K562 (cell line): ENCODE data around the gene ZCRB1. TPM values are rescaled to one million over a fixed set of nuclear protein-coding genes. Genes with fewer than 3 reads are reported as not detected.

ENCODE experiments used
- ATAC-seq: fragments of 200-7000 bp; cut with Tn5 transposase; 3 replicates; pipeline ENCODE4 v1.9.1; 2020; ENCODE audit warnings: moderate library complexity
- BruUV-seq: library from RNA; stranded (reverse); fragments of 400-500 nt; replicated peaks from 2 replicates; lab custom pipeline; 2021; lab: Mats Ljungman, UMichigan
- CTCF ChIA-PET: fragments of 300-600 bp; formaldehyde crosslinking; extraction: SDS; loops from one replicate; lab custom pipeline; 2021; ENCODE audit warnings: low intra/inter-chr PET ratio; lab: Yijun Ruan, JAX
- POLR2A ChIA-PET: fragments of 300-600, 350-650 bp; sonication (Branson Sonifier 250); formaldehyde crosslinking; extraction: SDS; loops from one replicate; lab custom pipeline; 2021; ENCODE audit warnings: antibody characterized with exemption, inconsistent platforms; lab: Yijun Ruan, JAX
- DNase-seq, 4 experiments: peaks; one replicate each; pipeline versions ENCODE4 v3.0.0 to v3.0.0-alpha.2; 2011 to 2018; ENCODE audit warnings: low spot score in 3 of 4, mixed read lengths in 3 of 4; ENCODE audit errors: extremely low read depth in 1 of 4
- FAIRE-seq: peaks from 2 replicates; lab custom pipeline; 2011; peaks lifted over from hg19 to GRCh38; lab: Jason Lieb, UNC
- H2AFZ ChIP-seq: 2 replicates; pipeline ENCODE4 v1.6.0; 2011; ENCODE audit warnings: low read depth, low read length, control low read depth, inconsistent platforms
- H3K27ac ChIP-seq: fragments of 200-600 bp; 3 replicates; pipeline ENCODE4 v1.8.0; 2011; ENCODE audit warnings: low read depth, mild to moderate bottlenecking, control low read depth, inconsistent platforms, low read length, moderate library complexity, mixed read lengths; ENCODE audit errors: extremely low read depth
- H3K27me3 ChIP-seq, 2 experiments: fragments of 300-600 bp in 1 of 2; 2 replicates in 1 of 2; 3 replicates in 1 of 2; pipeline versions ENCODE4 v1.6.0 to v1.8.0; 2011; ENCODE audit warnings: inconsistent platforms in 2 of 2, low read length in 2 of 2, mild to moderate bottlenecking in 1 of 2, mixed read lengths in 1 of 2, moderate library complexity in 1 of 2; ENCODE audit not compliant: control insufficient read depth in 2 of 2, insufficient read depth in 2 of 2
- H3K36me3 ChIP-seq: fragments of 300-600 bp; 3 replicates; pipeline ENCODE4 v1.8.0; 2011; ENCODE audit warnings: mild to moderate bottlenecking, low read length, inconsistent platforms; ENCODE audit not compliant: control insufficient read depth, insufficient read depth
- H3K4me1 ChIP-seq, 2 experiments: fragments of 200-600 bp in 1 of 2; replicated peaks in 1 of 2; 2 replicates in 1 of 2; 3 replicates in 1 of 2; pipeline versions ENCODE4 v1.5.1 to v1.8.0; 2011; ENCODE audit warnings: inconsistent platforms in 2 of 2, low read length in 2 of 2, mild to moderate bottlenecking in 1 of 2, mixed read lengths in 1 of 2, moderate library complexity in 1 of 2; ENCODE audit not compliant: control insufficient read depth in 2 of 2, insufficient read depth in 2 of 2
- H3K4me2 ChIP-seq: 2 replicates; pipeline ENCODE4 v1.6.1; 2011; ENCODE audit warnings: low read length, control low read depth, inconsistent platforms, mixed read lengths; ENCODE audit not compliant: insufficient read depth
- H3K4me3 ChIP-seq: fragments of 200-600 bp; sonication (generic), shearing (Covaris generic); 2 replicates; pipeline ENCODE4 v1.5.1; 2016; ENCODE audit warnings: control low read depth, inconsistent platforms
- H3K79me2 ChIP-seq: fragments of 200-600 bp; 3 replicates; pipeline ENCODE4 v1.8.0; 2011; ENCODE audit warnings: low read length, inconsistent platforms; ENCODE audit not compliant: control insufficient read depth, insufficient read depth
- H3K9ac ChIP-seq, 2 experiments: 2 replicates each; pipeline versions ENCODE4 v1.6.0 to v1.6.1; 2011; ENCODE audit warnings: low read depth in 2 of 2, low read length in 2 of 2, control low read depth in 1 of 2, inconsistent platforms in 1 of 2, mild to moderate bottlenecking in 1 of 2, mixed read lengths in 1 of 2; ENCODE audit not compliant: insufficient read depth in 1 of 2
- H3K9me1 ChIP-seq: one replicate; pipeline ENCODE4 v1.6.0; 2011; ENCODE audit warnings: inconsistent platforms, mild to moderate bottlenecking, low read length, moderate library complexity; ENCODE audit not compliant: control insufficient read depth, insufficient read depth
- H3K9me3 ChIP-seq: replicated peaks from 2 replicates; pipeline ENCODE4 v1.5.1; 2011; ENCODE audit warnings: low read depth, low read length, inconsistent platforms; ENCODE audit not compliant: control insufficient read depth, insufficient read depth
- H4K20me1 ChIP-seq: replicated peaks from 2 replicates; pipeline ENCODE4 v1.6.1; 2011; ENCODE audit warnings: low read length, inconsistent platforms, mixed read lengths; ENCODE audit not compliant: control insufficient read depth, insufficient read depth
- C11orf30 ChIP-seq: fragments of 450-650 bp; IDR thresholded peaks from 2 replicates; pipeline ENCODE4 v1.6.1; 2016; ENCODE audit warnings: low read depth, mild to moderate bottlenecking
- CEBPB ChIP-seq: fragments of 450-650 bp; IDR thresholded peaks from 2 replicates; pipeline ENCODE4 v1.6.1; 2016; ENCODE audit warnings: missing genetic modification characterization, missing compliant biosample characterization
- HIVEP1 ChIP-seq: fragments of 250-450 bp; sonication (Bioruptor Pico); IDR thresholded peaks from 2 replicates; pipeline ENCODE4 v1.4.0; 2020; ENCODE audit warnings: mild to moderate bottlenecking
- MAFG ChIP-seq: fragments of 450-650 bp; conservative IDR thresholded peaks from 2 replicates; pipeline ENCODE4 v1.6.1; 2016; ENCODE audit warnings: missing genetic modification characterization, missing compliant biosample characterization
- NFE2 ChIP-seq: IDR thresholded peaks from 2 replicates; pipeline ENCODE4 v1.6.1; 2014; ENCODE audit warnings: antibody characterized with exemption, low read depth
- SOX6 ChIP-seq: fragments of 450-650 bp; IDR thresholded peaks from 2 replicates; pipeline ENCODE4 v1.6.1; 2014; ENCODE audit warnings: mild to moderate bottlenecking
- ZNF316 ChIP-seq: fragments of 450-650 bp; IDR thresholded peaks from 2 replicates; pipeline ENCODE4 v1.6.1; 2016
- WGBS: fragments of 100-300 bp; shearing (Covaris generic); methylation state at CpG from one replicate; pipeline ENCODE4 v1.1.6; 2016; ENCODE audit warnings: low coverage, mixed read lengths; ENCODE audit not compliant: insufficient coverage; ENCODE audit errors: missing lambda C conversion rate; 5-methylcytosine and 5-hydroxymethylcytosine counted together
- in situ Hi-C: fragments of 300-500 bp; cut with MboI; formaldehyde crosslinking; loops from 4 replicates; pipeline ENCODE4 v1.15.0; 2018; ENCODE audit warnings: inconsistent platforms, mixed read lengths
- intact Hi-C: fragments of 100-400 bp; cut with micrococcal nuclease; formaldehyde crosslinking; loops from 2 replicates; pipeline ENCODE4 v1.14.2; 2022
- polyA plus RNA-seq, 8 experiments: library from polyadenylated mRNA; depleted of rRNA in 4 of 8; stranded (reverse) in 5 of 8; unstranded in 3 of 8; fragments of >200 nt; fragmentation: Nextera tagmentation in 2 of 8; fragmentation: Illumina TruSeq in 1 of 8; extraction: Ambion mirVana in 2 of 8; extraction: Trizol in 1 of 8; gene quantifications; 2 replicates each; pipeline versions ENCODE4 v1.2.1 to v1.2.3, GENCODE V29; 2011 to 2014; ENCODE audit warnings: inconsistent platforms in 1 of 8, missing spikeins in 1 of 8
- total RNA-seq, 7 experiments: library from RNA; depleted of rRNA in 6 of 7; stranded (reverse); fragments of >200 nt in 6 of 7; fragmentation: Illumina TruSeq in 2 of 7; extraction: Trizol in 2 of 7; gene quantifications; 2 replicates each; pipeline versions ENCODE4 v1.2.1 to v1.2.3, GENCODE V29; 2011 to 2021; ENCODE audit warnings: low replicate concordance in 1 of 7

Gene ZCRB1
- total and polyA plus RNA-seq, 9 of the 15 experiments (the other 6 are each of a cell fraction or from before 2014, with no cell fraction given): 36.0 to 102 (median 51.0) TPM

- Histone ChIP-seq H3K9ac (no peak overlapping the region), H2AFZ (no peak overlapping the region), H4K20me1 (no peaks in the 10 kb centered on the region), H3K36me3 (peaks cover 6% of the 10 kb centered on the region; the same call in 1 of the 3 replicates), H3K79me2 (0 out of 3 replicates have a peak, but pooled peaks cover 2% of the 10 kb centered on the region), H3K27me3 (no peaks in the 10 kb centered on the region), H3K4me2 (no peak overlapping the region), H3K4me3 (no peak overlapping the region), H3K4me1 (peaks cover 7 to 11% of the 10 kb centered on the region in 2 experiments; a peak in 3 of 5 replicates), H3K27ac (no peak overlapping the region), H3K9me1 (no peaks in the 10 kb centered on the region), H3K9me3 (no peaks in the 10 kb centered on the region)
- FAIRE-seq (no peak), DNase-seq (peak in 1 of 4 experiments; percentile 14), ATAC-seq (peak; percentile 68)
- intact Hi-C loops: loop anchor here (2.0 kb wide), 1 partner anchor 203 kb away; no protein-coding TSS in a partner anchor
- in situ Hi-C loops: no loop called here
- WGBS: 82% methylated on average over 5 of the region's 5 CpGs
- ChIA-PET POLR2A (interaction anchor here (0.6 to 0.8 kb wide), 3 partner anchors 11 to 239 kb away, joined by 3 to 4 read pairs (median 3); no protein-coding TSS in a partner anchor), CTCF (interaction anchor here (0.6 kb wide), 1 partner anchor 241 kb away, joined by 3 read pairs; no protein-coding TSS in a partner anchor)
- TF ChIP-seq CEBPB (tag): no peak
- no peak for TF ChIP-seq SOX6
- TF ChIP-seq HIVEP1 (CRISPR knock-in tag): no peak
- peak; percentile 50 for TF ChIP-seq C11orf30
- 0 out of 2 replicates have a peak, but pooled peaks have one; percentile 3 for TF ChIP-seq NFE2
- 0 out of 2 replicates have a peak, but pooled peaks have one; percentile 5 for TF ChIP-seq MAFG (tag)
- TF ChIP-seq ZNF316: peak; percentile 24; the same call in 1 of the 2 replicates
- no TSS peak for BruUV-seq
Measured at GRCh38 chr12:42365486-42365885, 39.6 kb upstream of the ZCRB1 start.
